Gastrocnemius medialis (tissue), 4 donors: Measurements from ENCODE around the gene NSUN4. TPM values are rescaled to one million over a fixed set of nuclear protein-coding genes. Genes with fewer than 3 reads are reported as not detected.
"Not testable (repeated sequence)": the region's sequence is repeated elsewhere in the genome, so short reads cannot be mapped to it uniquely, and the experiment has no call there.

Experiments used
- ATAC-seq, 2 donors: fragments of 150-250 bp; one replicate each; pipeline ENCODE4 v1.9.1; 2016
- DNase-seq, 2 donors: peaks; one replicate each; pipeline ENCODE4 v3.0.0-alpha.2; 2019
- H3K27ac ChIP-seq, 4 donors: fragments of 200-600 bp; sonication (generic); 1 replicate in 1 of 4; 2 replicates in 3 of 4; pipeline ENCODE4 v1.5.1; 2016 to 2018; ENCODE audit warnings: mild to moderate bottlenecking in 2 of 4, moderate library complexity in 1 of 4
- H3K27me3 ChIP-seq, 3 donors: fragments of 200-600 bp; sonication (generic) in 2 of 3; 1 replicate in 1 of 3; 2 replicates in 2 of 3; pipeline versions ENCODE4 v1.5.1 to v1.6.0; 2016 to 2019; ENCODE audit warnings: mild to moderate bottlenecking in 1 of 3, moderate library complexity in 1 of 3
- H3K36me3 ChIP-seq, 2 donors: fragments of 200-600 bp; sonication (generic) in 1 of 2; one replicate each; pipeline ENCODE4 v1.5.1; 2017 to 2018
- H3K4me1 ChIP-seq, 2 donors: fragments of 200-600 bp; sonication (generic) in 1 of 2; one replicate each; pipeline ENCODE4 v1.5.1; 2016 to 2017; ENCODE audit warnings: mild to moderate bottlenecking in 2 of 2
- H3K4me3 ChIP-seq, 4 donors: fragments of 200-600 bp; sonication (generic) in 3 of 4; 1 replicate in 1 of 4; 2 replicates in 3 of 4; pipeline ENCODE4 v1.5.1; 2016 to 2019; ENCODE audit warnings: mild to moderate bottlenecking in 2 of 4
- H3K9me3 ChIP-seq, 3 donors: fragments of 200-600 bp; sonication (generic) in 2 of 3; 1 replicate in 1 of 3; 2 replicates in 2 of 3; pipeline ENCODE4 v1.5.1; 2016 to 2019
- POLR2A ChIP-seq, 2 donors: fragments of 450-650 bp; IDR thresholded peaks; one replicate each; pipeline ENCODE4 v1.6.1; 2017; ENCODE audit warnings: antibody characterized with exemption in 2 of 2, mild to moderate bottlenecking in 2 of 2, moderate library complexity in 2 of 2
- in situ Hi-C, 4 donors: fragments of 200-750 bp; cut with MboI; loops; one replicate each; pipeline versions ENCODE4 v1.15.0 to v1.8.0; 2017; ENCODE audit warnings: low sequenced_read_pairs in 4 of 4
- intact Hi-C: fragments of 100-400 bp; cut with DNase I; formaldehyde crosslinking; loops from one replicate; pipeline ENCODE4 v1.15.1; 2023; ENCODE audit warnings: low total_unique reads
- total RNA-seq, 4 donors: library from RNA; depleted of rRNA; stranded (reverse); fragments of >200 nt; gene quantifications; one replicate each; pipeline versions ENCODE4 v1.1.0 to v1.2.3, GENCODE V29; 2016
- TF ChIP-seq, protein P1 (sequence below), 5 experiments: fragments of 450-650 bp in 3 of 5; fragments of 200-600 bp in 2 of 5; sonication (generic) in 2 of 5; IDR thresholded peaks in 4 of 5; conservative IDR thresholded peaks in 1 of 5; 1 replicate in 4 of 5; 2 replicates in 1 of 5; pipeline ENCODE4 v1.5.1; 2016 to 2019; ENCODE audit warnings: antibody characterized with exemption in 5 of 5, mild to moderate bottlenecking in 3 of 5, moderate library complexity in 3 of 5

The NSUN4 gene
- total RNA-seq, 4 donors from 2014 or later = 15.5 to 22.5 (median 20.8) TPM

- H3K4me1 ChIP-seq, H3K9me3 ChIP-seq, H3K27ac ChIP-seq, in situ Hi-C loops, H3K27me3 ChIP-seq, H3K4me3 ChIP-seq, DNase-seq, intact Hi-C loops, ATAC-seq, H3K36me3 ChIP-seq: not testable (repeated sequence)
These were observed 8.6 kb upstream of the NSUN4 start for GRCh38 chr1:46331786-46332540.

DNA sequence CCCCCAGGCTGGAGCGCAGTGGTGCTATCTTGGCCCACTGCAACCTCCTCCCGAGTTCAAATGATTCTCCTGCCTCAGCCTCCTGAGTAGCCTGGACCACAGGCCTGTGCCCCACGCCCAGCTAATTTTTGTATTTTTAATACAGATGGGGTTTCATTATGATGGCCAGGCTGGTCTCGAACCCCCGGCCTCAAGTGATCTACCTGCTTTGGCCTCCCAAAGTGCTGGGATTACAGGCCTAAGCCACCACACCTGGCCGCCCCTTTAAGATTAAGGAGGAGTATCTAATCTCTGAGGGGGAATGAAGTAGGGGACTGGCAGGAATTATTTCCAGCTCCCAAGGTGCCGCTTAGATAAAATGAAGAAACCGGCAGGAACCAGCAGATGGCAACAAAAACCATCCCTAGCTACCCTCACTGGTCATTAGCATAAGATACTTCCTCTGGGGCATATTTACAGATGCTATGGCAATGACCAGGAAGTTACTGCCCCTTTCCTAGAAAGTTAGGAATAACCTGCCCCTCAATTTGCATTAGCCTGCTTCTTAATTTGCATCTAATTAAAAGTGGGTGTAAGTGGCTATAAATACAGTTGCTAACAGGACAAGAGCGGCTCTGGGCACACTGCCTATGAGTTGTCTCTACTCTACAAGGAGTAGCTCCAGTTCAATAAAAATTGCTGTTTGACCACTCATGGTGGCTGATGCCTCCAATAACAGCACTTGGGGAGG lies 7.1 kb upstream of the NSUN4 start:
- no peaks in the 10 kb centered on the region for H3K4me1 ChIP-seq
- H3K27me3 ChIP-seq = no peaks in the 10 kb centered on the region
- H3K9me3 ChIP-seq = no peaks in the 10 kb centered on the region
- DNase-seq (no peak), ATAC-seq (no peak)
- TF ChIP-seq, protein P1, sequence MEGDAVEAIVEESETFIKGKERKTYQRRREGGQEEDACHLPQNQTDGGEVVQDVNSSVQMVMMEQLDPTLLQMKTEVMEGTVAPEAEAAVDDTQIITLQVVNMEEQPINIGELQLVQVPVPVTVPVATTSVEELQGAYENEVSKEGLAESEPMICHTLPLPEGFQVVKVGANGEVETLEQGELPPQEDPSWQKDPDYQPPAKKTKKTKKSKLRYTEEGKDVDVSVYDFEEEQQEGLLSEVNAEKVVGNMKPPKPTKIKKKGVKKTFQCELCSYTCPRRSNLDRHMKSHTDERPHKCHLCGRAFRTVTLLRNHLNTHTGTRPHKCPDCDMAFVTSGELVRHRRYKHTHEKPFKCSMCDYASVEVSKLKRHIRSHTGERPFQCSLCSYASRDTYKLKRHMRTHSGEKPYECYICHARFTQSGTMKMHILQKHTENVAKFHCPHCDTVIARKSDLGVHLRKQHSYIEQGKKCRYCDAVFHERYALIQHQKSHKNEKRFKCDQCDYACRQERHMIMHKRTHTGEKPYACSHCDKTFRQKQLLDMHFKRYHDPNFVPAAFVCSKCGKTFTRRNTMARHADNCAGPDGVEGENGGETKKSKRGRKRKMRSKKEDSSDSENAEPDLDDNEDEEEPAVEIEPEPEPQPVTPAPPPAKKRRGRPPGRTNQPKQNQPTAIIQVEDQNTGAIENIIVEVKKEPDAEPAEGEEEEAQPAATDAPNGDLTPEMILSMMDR (IDR thresholded peaks at IDR 0.05 in 4 of 5, conservative IDR thresholded peaks at IDR 0.05 in 1 of 5) = no peak
- TF ChIP-seq POLR2A (IDR thresholded peaks at IDR 0.05) = no peak
- H3K4me3 ChIP-seq = no peak overlapping the region
- H3K36me3 ChIP-seq = no peaks in the 10 kb centered on the region
- H3K27ac ChIP-seq = no peak overlapping the region
- intact Hi-C loops = no loop called here
- in situ Hi-C loops = no loop called here

GRCh38 chr1:46334030-46334384 lies 6.6 kb upstream of the NSUN4 start:
- DNase-seq = no peak
- intact Hi-C loops = no loop called here
- no peaks in the 10 kb centered on the region for H3K36me3 ChIP-seq
- ATAC-seq = no peak
- H3K27me3 ChIP-seq = no peaks in the 10 kb centered on the region
- TF ChIP-seq, protein P1 (IDR thresholded peaks at IDR 0.05 in 4 of 5, conservative IDR thresholded peaks at IDR 0.05 in 1 of 5) = no peak
- no peak for TF ChIP-seq POLR2A (IDR thresholded peaks at IDR 0.05)
- in situ Hi-C loops = no loop called here
- H3K4me3 ChIP-seq = no peak overlapping the region
- H3K9me3 ChIP-seq = no peaks in the 10 kb centered on the region
- H3K4me1 ChIP-seq = no peaks in the 10 kb centered on the region
- no peak overlapping the region for H3K27ac ChIP-seq

DNA sequence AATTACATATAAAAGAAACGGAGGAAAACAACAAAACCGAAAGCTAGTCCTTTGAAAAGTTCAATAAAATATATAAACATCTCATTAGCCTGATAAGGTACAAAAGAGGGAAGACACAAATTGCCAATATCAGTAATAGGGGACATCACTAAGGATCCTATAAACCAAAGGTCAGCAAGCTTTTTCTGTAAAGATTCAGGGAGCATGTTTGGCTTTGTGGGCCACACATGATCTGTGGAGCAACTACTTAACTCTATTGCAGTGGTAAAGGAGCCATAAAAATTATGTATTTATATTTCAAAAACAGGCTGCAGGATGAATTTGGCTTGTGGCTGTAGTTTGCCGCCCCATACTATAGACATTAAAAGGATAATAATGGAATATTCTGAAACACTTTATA lies 5.5 kb upstream of the NSUN4 start:
- Histone ChIP-seq H3K27me3 (no peaks in the 10 kb centered on the region), H3K27ac (no peak overlapping the region), H3K36me3 (no peaks in the 10 kb centered on the region), H3K4me1 (peaks cover 4 to 6% of the 10 kb centered on the region in 2 donors), H3K9me3 (no peaks in the 10 kb centered on the region), H3K4me3 (no peak overlapping the region)
- TF ChIP-seq, protein P1 (IDR thresholded peaks at IDR 0.05 in 4 of 5, conservative IDR thresholded peaks at IDR 0.05 in 1 of 5) = no peak
- TF ChIP-seq POLR2A (IDR thresholded peaks at IDR 0.05) = no peak
- intact Hi-C loops = no loop called here
- DNase-seq (no peak), ATAC-seq (no peak)
- in situ Hi-C loops = no loop called here

GRCh38 chr1:46337409-46337808 lies 3.2 kb upstream of the NSUN4 start:
- H3K27ac ChIP-seq, ATAC-seq: not testable (repeated sequence)

More at GRCh38 chr1:46337409-46337808, 3.2 kb upstream of the NSUN4 start:
- peaks cover 13 to 16% of the 10 kb centered on the region in 2 donors for H3K4me1 ChIP-seq
- H3K36me3 ChIP-seq, H3K9me3 ChIP-seq, intact Hi-C loops, H3K4me3 ChIP-seq, in situ Hi-C loops, DNase-seq, H3K27me3 ChIP-seq: not testable (repeated sequence)
